ENCODE measurements around the gene KRT39. TPM values are rescaled to one million over a fixed set of nuclear protein-coding genes. Genes with fewer than 3 reads are reported as not detected.

The KRT39 gene
- total RNA-seq, 1 experiment from 2014 or later, result not detected

Small RNA genes within 50 kb of the gene (small RNA-seq; reads per million reads assigned to genes)
- not detected for gene KRTAP3-4P

Other genes starting within 250 kb of the KRT39 start
- gene KRT25, start 211.6 kb downstream of the KRT39 start, total RNA-seq (2014; rRNA removed; shearing (Covaris generic)), result not detected in 2 replicates
- not detected in 2 replicates for gene KRT26, start 194.7 kb downstream of the KRT39 start, total RNA-seq (2014; rRNA removed; shearing (Covaris generic))
- gene KRT27, start 184.4 kb downstream of the KRT39 start, total RNA-seq (2014; rRNA removed; shearing (Covaris generic)), result not detected in 2 replicates
- not detected in 2 replicates for gene KRT28, start 167.0 kb downstream of the KRT39 start, total RNA-seq (2014; rRNA removed; shearing (Covaris generic))
- gene KRT10, start 144.3 kb downstream of the KRT39 start, total RNA-seq (2014; rRNA removed; shearing (Covaris generic)), result 24.0 and 32.4 TPM in 2 replicates
- gene KRT12, start 99.7 kb downstream of the KRT39 start, total RNA-seq (2014; rRNA removed; shearing (Covaris generic)), result not detected in 2 replicates
- gene KRT20, start 81.7 kb downstream of the KRT39 start, total RNA-seq (2014; rRNA removed; shearing (Covaris generic)), result not detected in 2 replicates
- 0.33 TPM in 1 of 2 replicates, not detected in the other for gene KRT23, start 29.3 kb downstream of the KRT39 start, total RNA-seq (2014; rRNA removed; shearing (Covaris generic))
- not detected in 2 replicates for gene KRT40, start 17.4 kb upstream of the KRT39 start, total RNA-seq (2014; rRNA removed; shearing (Covaris generic))
- gene KRTAP3-3, start 27.2 kb upstream of the KRT39 start, total RNA-seq (2014; rRNA removed; shearing (Covaris generic)), result not detected in 2 replicates
- not detected in 2 replicates for gene KRTAP3-2, start 33.0 kb upstream of the KRT39 start, total RNA-seq (2014; rRNA removed; shearing (Covaris generic))
- not detected in 2 replicates for gene KRTAP3-1, start 42.2 kb upstream of the KRT39 start, total RNA-seq (2014; rRNA removed; shearing (Covaris generic))
- not detected in 2 replicates for gene KRTAP1-5, start 60.3 kb upstream of the KRT39 start, total RNA-seq (2014; rRNA removed; shearing (Covaris generic))
- gene KRTAP1-4, start 63.2 kb upstream of the KRT39 start, total RNA-seq (2014; rRNA removed; shearing (Covaris generic)), result not detected in 2 replicates
- gene KRTAP1-3, start 67.9 kb upstream of the KRT39 start, total RNA-seq (2014; rRNA removed; shearing (Covaris generic)), result not detected in 2 replicates
- not detected in 2 replicates for gene KRTAP1-1, start 74.5 kb upstream of the KRT39 start, total RNA-seq (2014; rRNA removed; shearing (Covaris generic))
- gene KRTAP2-1, start 80.4 kb upstream of the KRT39 start, total RNA-seq (2014; rRNA removed; shearing (Covaris generic)), result 2.0 TPM in 1 of 2 replicates, not detected in the other
- gene KRTAP2-2, start 88.3 kb upstream of the KRT39 start, total RNA-seq (2014; rRNA removed; shearing (Covaris generic)), result not detected in 2 replicates
- gene KRTAP2-3, start 93.2 kb upstream of the KRT39 start, total RNA-seq (2014; rRNA removed; shearing (Covaris generic)), result 1.2 and 6.2 TPM in 2 replicates
- gene KRTAP2-4, start 98.9 kb upstream of the KRT39 start, total RNA-seq (2014; rRNA removed; shearing (Covaris generic)), result not detected in 2 replicates
- not detected in 2 replicates for gene KRTAP4-7, start 117.2 kb upstream of the KRT39 start, total RNA-seq (2014; rRNA removed; shearing (Covaris generic))
- gene KRTAP4-8, start 131.2 kb upstream of the KRT39 start, total RNA-seq (2014; rRNA removed; shearing (Covaris generic)), result not detected in 2 replicates
- not detected in 2 replicates for gene KRTAP4-16, start 135.3 kb upstream of the KRT39 start, total RNA-seq (2014; rRNA removed; shearing (Covaris generic))
- gene KRTAP4-9, start 138.4 kb upstream of the KRT39 start, total RNA-seq (2014; rRNA removed; shearing (Covaris generic)), result 0.29 and 0.57 TPM in 2 replicates
- gene KRTAP4-11, start 151.4 kb upstream of the KRT39 start, total RNA-seq (2014; rRNA removed; shearing (Covaris generic)), result not detected in 2 replicates
- not detected in 2 replicates for gene KRTAP4-12, start 157.2 kb upstream of the KRT39 start, total RNA-seq (2014; rRNA removed; shearing (Covaris generic))
- gene KRTAP4-6, start 173.6 kb upstream of the KRT39 start, total RNA-seq (2014; rRNA removed; shearing (Covaris generic)), result not detected in 2 replicates
- not detected in 2 replicates for gene KRTAP4-5, start 182.9 kb upstream of the KRT39 start, total RNA-seq (2014; rRNA removed; shearing (Covaris generic))
- gene KRTAP4-4, start 193.8 kb upstream of the KRT39 start, total RNA-seq (2014; rRNA removed; shearing (Covaris generic)), result not detected in 2 replicates
- not detected in 2 replicates for gene KRTAP4-3, start 201.3 kb upstream of the KRT39 start, total RNA-seq (2014; rRNA removed; shearing (Covaris generic))
- gene KRTAP4-2, start 211.3 kb upstream of the KRT39 start, total RNA-seq (2014; rRNA removed; shearing (Covaris generic)), result not detected in 2 replicates
- gene KRTAP4-1, start 218.0 kb upstream of the KRT39 start, total RNA-seq (2014; rRNA removed; shearing (Covaris generic)), result not detected in 2 replicates
- not detected in 2 replicates for gene KRTAP9-1, start 222.9 kb upstream of the KRT39 start, total RNA-seq (2014; rRNA removed; shearing (Covaris generic))

Measured in HT1080 (cell line).